NB4 (cell line): Measurements from ENCODE around the gene DHX34.

ENCODE experiments used
- POLR2A ChIP-seq: IDR thresholded peaks from 2 replicates; pipeline ENCODE4 v1.6.1; 2011; ENCODE audit warnings: mild to moderate bottlenecking; ENCODE audit not compliant: insufficient read length; ENCODE audit errors: extremely low read depth
- TF ChIP-seq, protein P1 (sequence below): IDR thresholded peaks from one replicate; pipeline ENCODE4 v1.5.1; 2012; ENCODE audit warnings: low read depth, low read length

DNA sequence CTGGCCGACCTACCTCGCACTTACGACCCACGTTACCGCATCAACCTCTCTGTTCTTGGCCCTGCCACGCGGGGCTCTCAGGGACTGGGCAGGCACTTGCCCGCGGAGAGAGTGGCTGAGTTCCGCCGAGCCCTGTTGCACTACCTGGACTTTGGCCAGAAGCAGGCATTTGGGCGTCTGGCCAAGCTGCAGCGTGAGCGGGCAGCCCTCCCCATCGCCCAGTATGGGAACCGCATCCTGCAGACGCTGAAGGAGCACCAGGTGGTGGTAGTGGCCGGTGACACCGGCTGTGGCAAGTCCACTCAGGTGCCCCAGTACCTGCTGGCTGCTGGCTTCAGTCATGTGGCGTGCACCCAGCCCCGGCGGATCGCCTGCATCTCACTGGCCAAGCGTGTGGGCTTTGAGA, 4.2 kb downstream of the DHX34 start:
- TF ChIP-seq, protein P1, sequence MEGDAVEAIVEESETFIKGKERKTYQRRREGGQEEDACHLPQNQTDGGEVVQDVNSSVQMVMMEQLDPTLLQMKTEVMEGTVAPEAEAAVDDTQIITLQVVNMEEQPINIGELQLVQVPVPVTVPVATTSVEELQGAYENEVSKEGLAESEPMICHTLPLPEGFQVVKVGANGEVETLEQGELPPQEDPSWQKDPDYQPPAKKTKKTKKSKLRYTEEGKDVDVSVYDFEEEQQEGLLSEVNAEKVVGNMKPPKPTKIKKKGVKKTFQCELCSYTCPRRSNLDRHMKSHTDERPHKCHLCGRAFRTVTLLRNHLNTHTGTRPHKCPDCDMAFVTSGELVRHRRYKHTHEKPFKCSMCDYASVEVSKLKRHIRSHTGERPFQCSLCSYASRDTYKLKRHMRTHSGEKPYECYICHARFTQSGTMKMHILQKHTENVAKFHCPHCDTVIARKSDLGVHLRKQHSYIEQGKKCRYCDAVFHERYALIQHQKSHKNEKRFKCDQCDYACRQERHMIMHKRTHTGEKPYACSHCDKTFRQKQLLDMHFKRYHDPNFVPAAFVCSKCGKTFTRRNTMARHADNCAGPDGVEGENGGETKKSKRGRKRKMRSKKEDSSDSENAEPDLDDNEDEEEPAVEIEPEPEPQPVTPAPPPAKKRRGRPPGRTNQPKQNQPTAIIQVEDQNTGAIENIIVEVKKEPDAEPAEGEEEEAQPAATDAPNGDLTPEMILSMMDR, result no peak
- TF ChIP-seq POLR2A, result no peak
